GM21390 (cell line): ENCODE measurements around the gene LPIN1.
"Not testable (repeated sequence)": the region's sequence is repeated elsewhere in the genome, so short reads cannot be mapped to it uniquely, and the experiment has no call there.

ENCODE experiments used
- ATAC-seq: cut with Tn5 transposase; IDR thresholded peaks from one replicate; pipeline ENCODE4 v1.9.1; 2021; ENCODE audit not compliant: unreplicated experiment

Gene LPIN1

GRCh38 chr2:11807156-11808015 lies 61.0 kb downstream of the LPIN1 start:
- ATAC-seq = no peak

- ATAC-seq = no peak
Observed at GRCh38 chr2:11808016-11808400, 61.6 kb downstream of the LPIN1 start.

- ATAC-seq = no peak
Observed at GRCh38 chr2:11809586-11810236, 63.3 kb downstream of the LPIN1 start.

DNA sequence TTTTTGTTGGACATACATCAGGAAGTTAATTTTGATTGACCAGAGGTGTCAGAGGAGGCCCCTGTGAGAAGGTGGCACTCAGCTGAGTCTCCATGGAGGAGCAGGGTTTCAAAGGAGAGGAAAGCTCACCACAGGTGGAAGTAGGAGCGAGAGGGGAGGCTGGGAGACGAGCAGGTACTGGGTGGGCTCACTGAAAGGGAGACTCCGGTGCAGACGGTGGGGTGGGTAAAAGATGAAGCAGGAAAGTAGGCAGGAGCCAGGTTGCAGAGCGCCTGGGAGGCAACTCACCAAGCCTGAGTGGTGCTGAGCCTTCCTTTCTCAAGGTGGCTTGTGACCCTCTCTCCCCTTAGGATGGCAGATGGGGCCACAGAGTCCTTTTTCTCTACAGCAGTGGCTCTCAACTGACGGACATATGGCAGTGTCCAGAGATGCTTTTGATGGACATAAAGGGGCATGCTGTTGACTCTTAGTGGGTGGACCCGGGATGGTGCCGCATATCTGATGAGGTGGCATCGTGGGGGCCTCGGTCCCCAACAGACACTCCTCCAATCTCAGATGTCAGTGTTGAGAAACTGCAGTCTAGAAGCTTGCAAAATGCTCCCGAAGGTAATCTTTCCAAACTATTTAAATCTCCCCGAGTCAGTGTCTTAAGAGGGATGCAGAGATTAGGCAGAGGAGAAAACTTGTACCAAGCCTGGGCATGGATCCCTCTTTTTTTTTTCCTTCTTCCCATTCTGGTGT lies 64.0 kb downstream of the LPIN1 start:
- no peak for ATAC-seq

DNA sequence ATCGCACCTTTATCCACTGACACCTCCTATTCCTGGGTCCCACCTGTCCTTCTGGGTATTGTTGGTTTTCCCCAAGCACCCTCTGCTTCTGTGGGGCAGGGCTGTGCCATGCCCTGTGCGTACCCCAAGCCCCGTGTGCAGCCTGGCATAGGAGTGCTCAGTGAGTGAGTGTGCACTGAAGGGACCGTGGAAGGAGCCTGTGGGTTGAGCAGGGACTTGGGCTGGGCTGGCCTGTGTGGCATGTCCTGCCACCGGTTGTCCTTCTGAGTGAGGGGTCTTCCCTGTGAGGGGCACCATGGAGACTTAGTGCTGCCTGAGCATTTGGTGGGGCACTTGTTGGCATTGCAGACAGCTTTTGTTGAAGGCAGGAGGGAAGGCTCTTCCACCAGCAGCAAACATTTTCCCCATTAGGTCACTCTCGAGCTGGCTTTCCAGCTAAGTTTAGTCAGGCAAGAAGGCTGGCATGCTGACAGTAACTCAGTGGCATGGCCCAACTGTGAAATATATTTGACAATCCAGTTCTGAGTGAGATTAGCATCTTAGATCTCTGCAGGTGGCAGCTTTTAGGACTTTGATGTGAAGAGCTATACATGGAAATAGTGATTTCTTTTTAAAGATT lies 64.7 kb downstream of the LPIN1 start:
- no peak for ATAC-seq

DNA sequence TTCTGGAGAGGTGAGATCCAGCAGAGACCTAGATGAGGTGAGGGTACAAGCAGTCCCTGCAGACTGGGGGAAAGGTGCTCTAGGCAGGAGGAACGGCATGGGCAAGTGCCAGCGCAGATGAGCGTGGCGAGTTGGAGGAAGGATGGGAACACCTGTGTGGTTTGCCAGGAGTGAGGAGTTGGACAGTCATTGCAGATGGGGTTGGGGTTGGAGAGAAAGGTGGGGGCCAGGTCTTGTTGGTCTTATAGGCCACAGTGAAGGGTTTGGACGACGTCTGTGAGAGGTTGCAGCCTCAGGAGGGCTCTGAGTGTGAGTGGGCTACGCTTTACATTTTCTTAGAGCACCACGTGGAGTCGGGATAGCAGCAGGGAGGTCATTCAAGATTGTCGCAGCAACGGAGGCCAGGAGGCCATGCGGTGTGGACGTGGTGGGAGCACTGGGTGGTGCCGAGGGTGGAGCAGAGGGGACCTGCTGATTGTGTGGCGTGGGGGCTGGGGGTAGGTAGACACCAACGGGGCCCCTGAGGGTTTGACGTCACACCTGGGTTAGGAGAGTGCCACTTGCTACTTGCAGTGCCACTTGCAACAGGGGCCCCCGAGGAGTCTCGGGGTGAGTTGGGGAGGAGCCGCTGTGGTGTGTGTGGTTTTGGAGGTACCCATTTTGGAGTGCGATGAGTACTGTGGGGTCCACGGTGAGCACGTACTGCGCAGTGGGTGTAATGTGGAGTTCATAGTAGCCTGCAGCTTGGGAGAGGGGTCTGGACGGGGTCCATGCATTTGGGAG lies 66.2 kb downstream of the LPIN1 start:
- ATAC-seq = no peak

DNA sequence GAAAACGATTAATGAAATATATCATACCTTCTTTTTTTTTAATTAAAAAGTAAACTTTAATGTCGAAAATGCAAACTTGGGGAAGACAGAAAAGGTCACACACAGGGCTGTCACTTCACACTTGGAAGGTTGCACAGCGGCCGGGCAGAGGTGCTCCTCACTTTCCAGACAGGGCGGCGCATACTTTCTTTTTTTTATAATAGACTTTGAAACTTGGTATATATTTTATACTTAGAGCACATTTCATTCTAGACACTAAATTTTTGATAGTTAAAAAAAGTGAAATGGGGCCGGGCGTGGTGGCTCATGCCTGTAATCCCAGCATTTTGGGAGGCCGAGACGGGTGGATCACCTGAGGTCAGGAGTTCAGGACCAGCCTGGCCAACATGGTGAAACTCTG lies 66.9 kb downstream of the LPIN1 start:
- ATAC-seq = not testable (repeated sequence)

- no peak for ATAC-seq
Observed at GRCh38 chr2:11813951-11814350, 67.5 kb downstream of the LPIN1 start.

DNA sequence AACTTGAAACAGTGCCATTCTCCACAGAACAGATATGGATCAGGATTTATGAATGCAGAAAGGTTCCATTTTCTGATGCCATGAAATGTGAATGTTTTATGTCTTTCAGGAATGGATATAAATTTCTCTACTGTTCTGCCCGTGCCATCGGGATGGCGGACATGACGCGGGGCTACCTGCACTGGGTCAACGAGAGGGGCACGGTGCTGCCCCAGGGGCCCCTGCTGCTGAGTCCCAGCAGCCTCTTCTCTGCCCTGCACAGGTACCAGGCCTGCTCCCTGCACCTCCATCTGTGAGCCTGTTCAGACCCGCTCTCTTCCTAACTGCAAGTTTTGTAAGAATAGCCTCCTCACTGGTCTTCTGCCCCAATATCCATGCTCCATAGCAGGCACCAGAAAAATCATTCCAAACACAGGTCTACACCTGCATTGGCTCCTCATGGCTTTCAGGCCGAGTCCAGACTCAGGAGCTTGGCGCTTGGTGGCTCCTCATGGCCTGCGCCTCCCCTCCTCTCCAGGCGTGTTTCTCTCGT lies 68.6 kb downstream of the LPIN1 start:
- ATAC-seq = no peak

DNA sequence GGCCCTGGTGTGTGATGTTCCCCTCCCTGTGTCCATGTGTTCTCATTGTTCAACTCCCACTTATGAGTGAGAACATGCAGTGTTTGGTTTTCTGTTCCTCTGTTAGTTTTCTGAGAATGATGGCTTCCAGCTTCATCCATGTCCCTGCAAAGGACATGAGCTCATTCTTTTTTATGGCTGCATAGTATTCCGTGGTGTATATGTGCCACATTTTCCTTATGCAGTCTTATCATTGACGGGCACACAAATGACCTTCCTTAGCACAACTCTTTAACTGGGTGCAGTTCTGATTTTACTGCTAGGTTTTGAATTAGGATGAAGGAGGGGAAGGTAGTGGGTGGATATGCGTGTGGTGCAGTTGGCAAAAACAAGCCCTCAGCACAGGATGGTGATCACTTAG lies 70.5 kb downstream of the LPIN1 start:
- ATAC-seq = not testable (repeated sequence)

- no peak for ATAC-seq
Observed at GRCh38 chr2:11819235-11819729, 72.8 kb downstream of the LPIN1 start.

DNA sequence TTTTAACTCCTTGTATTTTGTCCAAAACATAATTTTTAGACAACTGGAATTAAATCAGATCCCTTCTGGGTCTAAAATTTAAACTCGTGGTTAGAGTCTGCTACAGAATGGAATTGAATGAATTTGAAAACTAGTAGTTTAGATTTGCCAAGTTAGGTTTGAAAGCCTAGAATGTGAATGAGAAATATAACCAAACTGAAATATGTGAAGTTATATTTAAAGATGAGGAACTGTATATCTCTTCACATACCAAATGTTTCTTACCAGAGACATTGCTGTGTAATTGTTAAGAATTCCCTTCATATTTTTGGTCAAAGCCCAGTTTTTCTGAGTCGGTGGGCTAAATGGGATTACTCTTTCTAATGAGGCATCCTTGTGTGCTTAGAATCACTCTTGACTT lies 74.2 kb downstream of the LPIN1 start:
- no peak for ATAC-seq

DNA sequence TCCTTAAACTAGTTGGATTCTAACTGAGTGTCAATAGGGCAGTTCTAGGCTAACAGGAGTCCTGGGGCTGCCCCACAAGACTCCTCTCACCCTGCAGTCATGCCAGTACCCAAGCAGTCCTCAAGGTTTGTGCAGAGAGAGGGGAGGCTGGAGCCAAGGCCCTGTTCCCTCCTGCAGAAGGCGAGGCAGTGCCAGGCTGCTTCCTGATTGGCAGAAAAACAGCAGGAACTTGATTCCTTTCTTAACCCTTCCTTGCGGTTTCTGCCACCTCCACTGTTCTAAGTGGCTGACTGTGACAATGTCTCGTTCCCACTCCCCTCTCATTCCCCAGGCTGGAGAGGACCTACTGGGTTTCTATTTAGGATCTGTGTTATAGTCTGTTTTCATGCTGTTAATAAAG lies 75.3 kb downstream of the LPIN1 start:
- no peak for ATAC-seq

- ATAC-seq = not testable (repeated sequence)
Observed at GRCh38 chr2:11822359-11822745, 75.9 kb downstream of the LPIN1 start.

DNA sequence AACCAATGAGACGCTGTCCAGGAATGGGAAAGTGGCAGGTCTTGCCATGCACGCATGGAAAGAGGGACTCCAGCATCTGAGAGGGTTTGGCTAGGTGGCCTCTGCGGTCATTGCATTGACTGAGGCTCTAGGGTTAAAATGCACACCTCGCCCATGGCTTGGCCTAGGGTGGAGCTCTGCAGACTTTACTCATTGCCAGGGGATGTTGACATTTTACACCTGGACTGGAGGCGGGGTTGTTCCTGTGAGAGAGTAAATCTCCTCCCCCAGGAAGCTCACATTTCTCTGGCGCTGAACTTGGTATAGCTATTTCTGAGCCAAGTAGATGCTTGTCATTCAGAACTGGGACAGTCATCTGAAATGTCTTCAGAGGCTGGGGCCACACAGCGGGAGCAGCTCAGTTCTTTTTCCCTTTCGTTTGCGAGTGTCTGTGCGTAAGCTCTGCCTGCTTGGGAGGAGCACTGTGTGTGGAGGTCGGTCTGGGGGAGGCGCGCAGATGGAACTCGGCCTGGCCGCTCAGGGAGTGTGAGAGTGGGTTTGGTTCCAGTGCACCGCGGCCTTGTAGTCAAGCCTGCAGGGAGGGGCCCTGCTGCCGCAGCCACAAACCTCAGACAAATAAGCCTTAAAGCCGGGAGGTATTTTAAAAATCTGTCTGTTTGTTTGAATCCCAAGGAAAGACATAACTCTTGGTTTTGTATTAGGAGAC lies 76.5 kb downstream of the LPIN1 start:
- ATAC-seq = no peak

- no peak for ATAC-seq
Observed at GRCh38 chr2:11824901-11825828, 78.7 kb downstream of the LPIN1 start.

DNA sequence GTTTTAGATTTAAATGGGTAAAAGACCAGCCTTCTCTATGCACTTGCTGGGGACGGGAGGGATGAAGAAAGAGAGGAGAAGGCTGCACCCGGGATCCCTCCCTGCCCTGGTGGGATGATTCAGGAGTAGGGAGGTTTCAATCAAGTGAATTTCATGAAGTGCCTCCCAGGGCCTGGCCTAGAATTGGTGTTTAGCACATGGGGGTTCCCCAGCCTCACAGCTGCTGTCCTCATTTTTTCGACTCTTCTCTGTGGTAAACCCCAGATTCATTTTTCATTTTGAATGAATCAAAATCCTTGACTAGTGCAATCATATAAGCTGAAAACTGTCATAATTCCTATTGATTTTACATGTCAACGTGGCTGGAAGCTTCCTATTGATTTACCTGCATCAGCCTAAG lies 81.1 kb downstream of the LPIN1 start:
- no peak for ATAC-seq

DNA sequence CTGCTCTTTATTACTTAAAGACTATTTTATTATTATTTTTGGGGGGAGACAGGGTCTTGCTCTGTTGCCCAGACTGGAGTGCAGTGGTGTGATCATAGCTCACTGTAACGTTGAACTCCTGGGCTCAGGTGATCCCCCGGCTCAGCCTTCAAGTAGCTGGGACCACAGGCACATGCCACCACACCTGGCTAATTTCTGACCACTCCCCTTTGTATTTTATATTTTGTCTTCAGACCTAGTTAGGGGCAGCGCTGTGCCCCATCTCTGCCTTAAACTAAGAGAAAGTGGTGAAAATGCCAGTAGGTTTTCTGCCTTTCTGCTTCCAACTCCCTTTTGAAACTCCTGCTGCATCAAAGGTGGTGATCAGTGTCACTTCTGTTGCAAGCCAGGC lies 82.5 kb downstream of the LPIN1 start:
- ATAC-seq = no peak
